Measurements from ENCODE around the gene DUSP12. TPM values are rescaled to one million over a fixed set of nuclear protein-coding genes. Genes with fewer than 3 reads are reported as not detected.

The DUSP12 gene
- total RNA-seq, 1 experiment from 2014 or later, result 28.0 TPM

- H3K4ac ChIP-seq (ENCODE audit: low read depth, low read length), result no peak overlapping the region
- no peaks in the 10 kb centered on the region for H3K79me2 ChIP-seq (ENCODE audit: insufficient read depth, low read length)
- no peak overlapping the region for H3K27ac ChIP-seq (ENCODE audit: insufficient read length, low read depth, low read length)
- H4K20me1 ChIP-seq (ENCODE audit: control insufficient read depth, insufficient read depth, insufficient read length), result no peaks in the 10 kb centered on the region
- H3K27me3 ChIP-seq (ENCODE audit: insufficient read depth, low read length), result peaks cover 14% of the 10 kb centered on the region; the same call in 1 of the 2 replicates
- no peak overlapping the region for H4K8ac ChIP-seq (replicated peaks; ENCODE audit: insufficient read length, low read depth, low read length)
- no peak overlapping the region for H3T11ph ChIP-seq (ENCODE audit: low read length)
- no peak overlapping the region for H2BK12ac ChIP-seq (ENCODE audit: insufficient read length, low read depth, low read length)
- no CpG with 5 or more reads among the region's 1 CpG for WGBS (ENCODE audit: extremely low coverage, insufficient read length, low lambda C conversion rate)
- H3K36me3 Mint-ChIP-seq (ENCODE audit: insufficient read depth in 1 of 3, low read depth in 3 of 3), result peaks cover 0 to 2% (median 0%) of the 10 kb centered on the region in 3 experiments; a peak in 2 of 7 replicates
- no peaks in the 10 kb centered on the region for H3K4me1 ChIP-seq (ENCODE audit: insufficient read depth, low read length)
- no peak overlapping the region for H2BK20ac ChIP-seq (ENCODE audit: low read depth, low read length, poor library complexity, severe bottlenecking)
- peaks cover 60% of the 10 kb centered on the region for H3K27me3 Mint-ChIP-seq (ENCODE audit: low read depth)
- no peak for DNase-seq
- H4K91ac ChIP-seq (ENCODE audit: insufficient read length, low read depth, low read length), result no peak overlapping the region
- no peak overlapping the region for H3K9ac ChIP-seq (ENCODE audit: extremely low read depth, insufficient read length, low read length)
- no peak overlapping the region for H3K4me3 Mint-ChIP-seq
- H3K56ac ChIP-seq (ENCODE audit: insufficient read length, low read depth, low read length), result no peak overlapping the region
- H2BK15ac ChIP-seq (ENCODE audit: low read depth, low read length), result no peak overlapping the region
- H3K9me3 ChIP-seq (ENCODE audit: control insufficient read depth, low read depth, low read length), result no peaks in the 10 kb centered on the region
- H3K27ac Mint-ChIP-seq, result no peak overlapping the region
- H3K4me1 Mint-ChIP-seq, result peaks cover 5 to 9% of the 10 kb centered on the region in 2 experiments
- no peak overlapping the region for H2AK5ac ChIP-seq (ENCODE audit: insufficient read length, low read length)
- no peak overlapping the region for H4K5ac ChIP-seq (ENCODE audit: insufficient read length, low read depth, low read length)
- H3K9me3 Mint-ChIP-seq, result no peaks in the 10 kb centered on the region; a peak in 1 of 5 replicates
- TF ChIP-seq CTCF (conservative IDR thresholded peaks at IDR 0.05), result no peak
- peaks cover 9% of the 10 kb centered on the region for H3K23me2 ChIP-seq (ENCODE audit: insufficient read length, low read depth, low read length, poor library complexity, severe bottlenecking)
- H3K18ac ChIP-seq (ENCODE audit: insufficient read length, low read depth, low read length), result no peak overlapping the region
- no peak overlapping the region for H3K23ac ChIP-seq (ENCODE audit: insufficient read length, low read depth, low read length)
- no peak overlapping the region for H3K4me2 ChIP-seq (ENCODE audit: insufficient read depth, insufficient read length, low read length)
- no peak overlapping the region for H2BK120ac ChIP-seq (ENCODE audit: low read depth, low read length, poor library complexity, severe bottlenecking)
- no peaks in the 10 kb centered on the region for H3K79me1 ChIP-seq (ENCODE audit: insufficient read depth, low read depth, low read length, poor library complexity, severe bottlenecking)
- H2AFZ ChIP-seq (ENCODE audit: low read length), result no peak overlapping the region
- H2BK5ac ChIP-seq (ENCODE audit: insufficient read length, low read length), result no peak overlapping the region
- no peak overlapping the region for H3K14ac ChIP-seq (ENCODE audit: insufficient read depth, low read length)
Measured at GRCh38 chr1:161722406-161722805, 27.2 kb upstream of the DUSP12 start.
